GM08714 (cell line): Measurements from ENCODE around the gene PPP3CA.

Experiments used
- H3K4me3 ChIP-seq: fragments of 200-500 bp; sonication (Bioruptor generic); 2 replicates; pipeline ENCODE4 v1.5.1; 2014; ENCODE audit warnings: mild to moderate bottlenecking, low read length, inconsistent platforms
- ZNF274 ChIP-seq: IDR thresholded peaks from 2 replicates; pipeline ENCODE4 v1.6.1; 2012; ENCODE audit warnings: mild to moderate bottlenecking, low read depth, low read length

The PPP3CA gene

DNA sequence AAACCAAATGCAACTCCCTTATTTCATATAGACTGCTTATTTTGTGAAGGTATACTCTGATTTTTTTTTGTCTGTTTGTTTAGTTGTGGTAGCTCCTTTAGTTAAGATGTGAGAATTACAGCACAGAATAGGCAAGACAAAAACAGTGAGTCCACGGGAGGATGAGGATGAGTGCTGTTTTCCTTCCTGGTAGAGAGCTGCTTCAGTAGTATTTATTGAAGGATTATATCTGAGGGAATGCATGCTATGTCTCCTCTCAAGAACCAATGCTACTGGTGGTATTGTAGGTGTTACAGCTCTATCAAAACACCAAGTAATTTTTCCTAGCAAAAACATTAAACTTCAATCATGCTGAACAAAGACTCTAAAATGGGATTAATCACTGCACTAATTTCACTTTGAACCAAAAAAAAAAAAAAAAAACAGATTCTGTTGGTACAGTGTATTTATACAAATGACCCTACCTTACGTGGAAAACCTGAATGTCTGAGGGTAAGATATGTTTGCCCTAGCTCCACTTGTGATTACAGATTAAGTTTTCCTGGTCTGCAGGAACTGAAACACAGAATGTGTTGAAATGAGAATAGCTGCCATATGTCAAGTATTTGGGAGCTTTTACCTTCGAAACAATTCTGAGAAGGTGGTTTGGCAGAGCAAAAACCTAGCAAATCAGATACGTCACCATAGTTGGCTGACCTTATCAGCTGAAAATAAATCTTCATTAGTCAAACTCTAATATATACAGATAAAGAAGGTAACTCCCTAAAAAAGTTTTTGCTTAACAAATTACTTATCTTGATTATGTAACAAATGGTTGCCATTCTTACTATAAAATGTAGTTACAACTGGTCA is 40.3 kb downstream of the PPP3CA start:
- no peak for TF ChIP-seq ZNF274
- H3K4me3 ChIP-seq: no peak overlapping the region

DNA sequence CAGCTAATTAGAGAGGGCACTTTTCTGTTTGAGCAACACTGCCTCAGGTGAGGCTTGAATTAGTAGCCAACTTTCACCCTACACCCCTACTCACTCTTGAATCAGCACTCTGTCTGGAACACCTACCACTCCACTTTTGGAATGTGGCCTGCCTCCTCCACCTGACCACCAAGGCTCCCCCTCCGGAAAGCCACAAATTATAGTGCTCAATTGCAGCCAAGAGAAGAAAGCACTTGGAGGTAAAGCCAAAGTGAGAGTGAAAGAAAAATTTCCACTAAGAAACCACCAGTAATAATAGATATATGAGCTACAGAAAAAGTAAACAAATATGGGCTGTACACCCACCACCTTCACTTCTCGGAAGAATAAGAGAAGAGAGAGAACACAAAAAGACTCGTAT is 41.1 kb downstream of the PPP3CA start:
- no peak for TF ChIP-seq ZNF274
- no peak overlapping the region for H3K4me3 ChIP-seq

DNA sequence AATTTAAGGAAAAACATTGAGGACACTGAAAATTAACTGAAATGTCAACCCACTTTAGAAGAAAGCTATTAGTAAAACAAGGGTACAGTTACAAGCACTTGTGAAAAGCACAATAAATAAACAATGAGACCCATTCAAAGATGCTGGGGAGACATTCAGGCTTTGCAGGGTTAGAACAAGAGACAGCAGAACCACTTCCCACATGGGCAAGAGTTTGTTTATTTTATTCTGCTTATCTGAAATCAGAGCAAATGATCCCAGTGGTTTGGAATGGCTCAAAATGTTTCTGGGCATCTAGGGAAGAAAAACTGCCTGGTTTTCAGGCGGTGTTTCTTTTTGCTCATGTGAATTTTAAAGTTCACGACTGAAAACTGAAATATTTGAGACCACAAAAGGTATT is 42.4 kb downstream of the PPP3CA start:
- H3K4me3 ChIP-seq: no peak overlapping the region
- TF ChIP-seq ZNF274: no peak

DNA sequence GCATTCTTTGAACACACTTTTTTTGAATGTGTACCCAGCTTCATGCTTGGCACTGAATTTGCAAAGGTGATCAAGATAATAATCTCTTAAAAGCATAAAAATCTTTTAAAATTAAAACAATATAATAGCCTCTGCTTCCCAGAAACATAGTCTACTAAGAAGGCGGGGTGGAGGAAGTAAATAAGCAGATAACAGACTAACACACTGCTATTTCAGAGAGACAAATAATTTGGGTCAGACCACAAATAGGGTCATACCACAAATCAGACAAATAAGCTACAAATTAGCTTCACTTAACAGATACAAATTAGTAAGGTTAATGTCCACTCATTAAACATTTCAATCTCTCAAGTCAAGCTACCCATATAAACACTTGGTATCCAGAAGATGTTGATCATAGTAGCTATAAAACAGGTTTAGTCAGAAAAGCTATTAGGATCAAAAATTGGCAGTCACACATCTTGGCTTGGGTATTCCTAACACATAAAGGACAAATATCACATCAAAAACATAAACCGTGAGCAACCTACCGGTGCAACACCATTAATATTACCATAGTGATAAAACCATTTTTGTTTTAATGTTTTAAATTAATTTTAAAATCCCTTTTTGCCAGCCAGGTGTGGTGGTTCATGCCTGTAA is 47.3 kb downstream of the PPP3CA start:
- H3K4me3 ChIP-seq: no peak overlapping the region
- TF ChIP-seq ZNF274: no peak

DNA sequence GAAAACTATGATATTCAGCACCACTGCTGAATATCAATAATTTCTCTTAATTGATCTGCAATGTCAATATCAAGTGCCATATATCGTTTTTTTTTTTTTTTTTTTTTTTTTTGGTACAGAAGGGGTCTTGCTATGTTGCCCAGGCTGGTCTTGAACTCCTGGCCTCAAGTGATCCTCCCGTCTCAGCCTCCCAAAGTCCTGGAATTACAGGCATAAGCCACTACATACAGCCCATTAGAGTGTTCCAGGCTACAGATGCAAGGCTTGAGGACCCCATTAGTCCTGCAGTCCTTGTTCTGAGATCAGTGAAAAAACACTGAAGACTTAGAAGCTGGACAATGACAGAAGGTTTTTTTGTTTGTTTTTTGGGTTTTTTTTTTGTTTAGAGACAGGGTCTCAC is 48.3 kb downstream of the PPP3CA start:
- TF ChIP-seq ZNF274: no peak
- no peak overlapping the region for H3K4me3 ChIP-seq

DNA sequence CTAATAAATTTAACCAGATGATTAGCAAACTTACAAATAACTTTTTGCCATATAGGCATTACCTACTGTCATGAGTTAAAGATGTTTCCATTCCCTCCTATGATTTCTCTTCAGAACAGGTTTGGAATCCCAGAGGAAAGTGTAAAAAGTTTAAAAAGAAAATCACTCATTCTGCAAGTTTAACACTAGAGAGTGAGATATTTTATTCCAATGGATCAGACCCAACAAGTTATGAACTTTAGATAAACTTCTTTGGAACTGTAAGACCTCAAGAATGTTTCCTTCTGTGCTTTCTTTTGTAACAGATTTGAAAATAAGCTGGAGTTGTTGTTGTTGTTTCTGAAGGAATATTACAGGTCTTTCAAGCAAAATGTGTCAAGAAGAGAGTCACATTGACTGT is 51.6 kb downstream of the PPP3CA start:
- H3K4me3 ChIP-seq: no peak overlapping the region

DNA sequence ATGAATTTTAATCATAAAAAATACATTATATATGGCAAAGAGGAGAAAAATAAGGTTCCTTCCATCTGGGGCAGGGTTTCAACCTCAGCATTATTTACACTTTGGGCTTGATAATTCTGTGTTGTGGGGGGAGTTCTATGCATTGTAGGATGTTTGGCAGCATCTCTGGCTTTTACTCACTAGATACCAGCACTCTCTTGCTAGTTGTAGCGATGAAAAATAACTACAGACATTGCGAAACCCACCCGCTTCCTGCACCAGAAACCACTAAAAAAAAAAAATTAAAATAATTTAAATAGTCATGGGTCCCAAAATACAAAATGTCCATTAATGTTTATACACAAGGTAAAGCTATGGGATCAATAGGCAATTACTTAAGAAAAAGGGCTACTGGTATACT is 52.7 kb downstream of the PPP3CA start:
- no peak overlapping the region for H3K4me3 ChIP-seq
- no peak for TF ChIP-seq ZNF274

More for the DNA sequence above, 51.6 kb downstream of the PPP3CA start:
- no peak for TF ChIP-seq ZNF274

DNA sequence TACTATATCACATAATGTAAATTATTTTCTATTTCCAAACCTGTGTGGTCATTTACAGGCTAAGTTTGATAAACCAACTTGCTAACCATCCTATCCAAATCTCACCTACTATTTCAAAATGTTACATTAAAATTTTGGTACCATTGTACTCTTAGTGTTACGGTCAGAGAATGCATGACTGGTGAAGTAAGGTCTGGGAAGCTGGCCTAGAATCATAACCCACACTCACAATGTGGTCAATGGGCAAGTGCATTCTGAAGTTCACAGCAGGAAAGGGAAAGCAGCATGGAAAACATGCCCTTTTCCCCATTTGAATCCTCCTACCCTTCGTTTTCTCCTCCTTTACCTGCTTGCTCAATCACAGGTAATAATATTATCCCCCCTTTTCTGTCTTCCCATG is 54.4 kb downstream of the PPP3CA start:
- no peak for TF ChIP-seq ZNF274
- H3K4me3 ChIP-seq: no peak overlapping the region

DNA sequence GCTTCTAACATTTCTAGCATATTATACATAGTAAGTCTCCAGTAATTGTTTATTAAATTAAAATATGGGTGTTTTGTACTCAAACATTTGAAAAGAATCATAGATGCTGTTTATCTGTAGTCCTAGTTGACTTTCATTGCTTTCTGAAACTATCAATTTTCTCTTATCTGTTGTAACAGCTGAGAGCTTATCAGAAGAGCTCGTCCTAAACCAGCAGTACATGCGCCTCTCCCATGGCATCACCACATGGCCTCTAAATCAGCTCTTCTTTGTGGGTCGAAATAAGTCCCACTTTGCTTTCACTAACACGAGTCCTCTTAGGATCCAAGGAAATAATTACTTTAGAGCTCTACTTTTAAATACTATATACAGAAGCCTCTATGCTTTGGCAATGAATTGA is 55.1 kb downstream of the PPP3CA start:
- no peak for TF ChIP-seq ZNF274
- H3K4me3 ChIP-seq: no peak overlapping the region

DNA sequence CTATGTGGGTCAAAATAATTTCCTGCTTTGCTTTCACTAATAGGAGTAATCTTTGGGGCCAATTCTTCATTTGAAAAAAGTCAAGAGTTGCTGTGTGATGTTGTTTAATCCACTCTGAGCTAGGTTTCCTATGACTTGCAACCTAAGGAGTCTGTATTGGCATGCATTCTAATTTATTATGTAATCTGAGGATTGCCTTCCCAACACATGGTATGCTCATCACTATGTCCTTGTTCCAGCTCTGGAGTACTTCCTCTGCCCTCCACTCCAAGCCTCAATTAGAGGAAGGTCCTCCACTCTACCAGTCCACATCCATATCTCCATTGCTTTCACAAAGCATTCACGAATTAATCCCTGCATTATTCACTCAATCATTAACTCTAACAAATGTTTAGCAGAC is 56.1 kb downstream of the PPP3CA start:
- no peak for TF ChIP-seq ZNF274
- H3K4me3 ChIP-seq: no peak overlapping the region

DNA sequence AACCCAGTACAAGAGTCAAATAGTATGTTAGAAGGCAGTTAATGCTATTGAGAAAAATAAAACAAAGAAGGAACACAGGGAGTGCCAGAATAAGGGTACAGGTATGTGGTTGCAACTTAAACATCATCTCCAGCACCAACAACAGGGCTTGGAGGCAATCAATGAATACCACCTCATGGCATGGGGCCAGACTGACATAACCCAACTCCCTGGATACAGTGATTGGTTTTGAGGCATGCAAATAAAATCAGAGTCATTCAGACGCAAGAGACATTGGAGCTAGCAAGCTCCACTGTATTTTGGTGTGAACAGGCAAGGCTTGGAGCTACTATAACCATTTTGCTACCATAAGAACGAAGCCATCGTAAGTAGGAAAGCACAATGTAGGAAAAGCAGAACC is 56.7 kb downstream of the PPP3CA start:
- no peak overlapping the region for H3K4me3 ChIP-seq
- no peak for TF ChIP-seq ZNF274

DNA sequence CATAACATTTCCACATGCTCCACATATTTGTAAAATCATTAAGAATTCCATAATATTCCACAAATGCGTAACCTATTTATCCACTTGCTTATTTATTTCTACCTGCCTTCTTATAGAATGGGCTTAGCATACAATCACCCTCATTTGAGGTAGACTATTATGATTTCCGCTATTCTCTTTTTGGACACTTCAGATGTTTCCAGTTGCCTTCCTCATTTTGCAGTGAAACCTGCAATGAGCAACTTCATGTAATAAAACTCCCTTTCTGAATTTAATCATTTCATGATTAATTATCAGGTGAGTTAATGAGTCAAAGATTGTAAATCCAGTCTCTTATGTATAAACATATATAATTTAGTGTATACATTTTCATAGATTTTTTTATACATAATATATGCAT is 58.0 kb downstream of the PPP3CA start:
- no peak overlapping the region for H3K4me3 ChIP-seq
- TF ChIP-seq ZNF274: no peak

DNA sequence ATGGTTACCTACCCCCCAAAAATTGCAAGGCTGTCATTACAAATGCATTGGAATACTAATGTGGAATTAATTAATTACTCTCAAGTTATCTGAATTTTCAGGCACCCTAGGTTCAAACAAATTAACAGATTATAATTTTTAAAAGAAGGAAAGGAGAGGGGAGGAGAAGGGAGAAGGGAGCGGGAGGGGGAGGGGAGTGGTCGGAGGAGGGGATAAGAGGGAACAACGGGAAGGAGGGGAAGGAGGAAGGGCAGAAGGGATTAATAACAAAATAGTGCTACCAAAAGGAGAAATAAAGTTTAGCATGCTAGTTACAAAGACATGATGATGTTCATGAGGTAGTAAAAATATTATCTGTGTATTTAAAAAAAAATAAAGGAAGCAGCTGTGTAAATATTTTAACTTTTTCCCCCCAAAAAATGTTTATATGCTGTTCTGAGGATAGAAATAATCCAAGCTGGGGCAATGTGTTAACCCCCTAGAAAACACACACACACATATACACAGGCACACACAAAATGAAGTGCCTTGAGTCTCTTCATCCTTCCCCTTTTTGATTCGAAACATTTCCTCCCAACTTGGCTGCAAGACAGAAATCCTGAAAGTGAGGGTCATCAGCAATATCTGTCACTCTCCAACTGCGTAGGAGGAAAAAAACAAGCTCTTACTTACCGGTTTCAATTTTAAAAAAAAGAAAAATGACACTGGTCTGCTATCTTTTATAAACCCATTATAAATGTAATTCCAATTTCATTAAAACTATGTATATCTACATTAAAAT is 58.8 kb downstream of the PPP3CA start:
- no peak overlapping the region for H3K4me3 ChIP-seq
- no peak for TF ChIP-seq ZNF274

DNA sequence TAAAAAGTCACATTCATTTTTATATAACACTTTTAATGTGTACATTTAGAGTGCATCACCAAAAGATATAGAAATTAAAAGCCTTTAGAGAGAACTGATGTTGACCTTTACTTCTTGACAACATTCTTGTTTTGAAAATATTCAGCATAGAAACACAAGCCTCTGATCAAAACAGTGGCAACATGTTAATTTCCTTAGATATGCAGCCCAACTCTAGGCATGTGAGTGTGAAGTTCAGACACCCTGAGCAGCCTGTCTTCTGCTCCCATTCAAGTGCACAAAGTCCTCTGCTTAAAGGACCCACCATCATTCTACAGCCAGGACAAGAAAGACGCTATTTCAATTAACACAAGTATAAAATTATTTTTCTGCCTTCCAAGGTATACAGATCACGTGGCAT is 60.0 kb downstream of the PPP3CA start:
- H3K4me3 ChIP-seq: no peak overlapping the region
- no peak for TF ChIP-seq ZNF274

DNA sequence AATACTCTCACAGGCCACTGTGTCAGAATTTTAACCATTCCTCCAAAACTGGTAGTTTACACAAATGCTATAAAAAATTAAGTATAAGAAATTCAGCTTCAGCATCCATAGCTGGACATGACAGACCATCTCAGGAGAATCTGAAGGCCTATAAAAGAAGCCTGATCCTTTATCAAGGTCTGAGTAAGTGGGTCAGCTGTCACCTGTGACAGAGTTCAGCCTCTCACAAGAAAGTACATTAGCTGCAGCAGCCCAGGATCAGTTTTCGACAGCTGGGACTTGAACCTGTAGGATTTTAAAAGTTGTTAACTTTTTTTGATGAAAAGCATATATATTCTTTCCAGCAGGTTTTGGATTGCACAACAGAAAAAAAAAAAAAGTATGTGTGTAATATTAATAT is 60.7 kb downstream of the PPP3CA start:
- TF ChIP-seq ZNF274: no peak
- H3K4me3 ChIP-seq: no peak overlapping the region
